ENCODE data around the gene TGOLN2.

DNA sequence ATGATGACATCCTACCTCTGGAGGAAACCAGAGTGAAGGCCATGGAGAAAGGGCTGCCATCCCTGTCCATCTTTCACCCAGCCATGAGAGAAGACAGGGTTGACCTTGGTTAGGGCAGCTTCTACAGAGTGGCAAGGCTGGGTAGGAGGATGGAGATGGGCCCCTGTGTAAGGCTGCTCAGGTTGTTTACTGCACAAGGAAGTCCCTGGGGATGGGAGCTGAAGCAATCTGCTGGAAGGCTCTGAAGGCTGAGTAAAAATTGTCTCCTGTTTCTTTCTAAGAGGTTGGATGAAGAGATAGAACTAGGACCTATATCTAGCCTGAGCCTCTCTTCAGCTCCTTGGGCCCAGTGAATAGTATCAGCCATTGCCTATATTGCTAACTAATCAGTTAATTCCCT, 41.1 kb upstream of the TGOLN2 start:
- TF ChIP-seq, protein P1, sequence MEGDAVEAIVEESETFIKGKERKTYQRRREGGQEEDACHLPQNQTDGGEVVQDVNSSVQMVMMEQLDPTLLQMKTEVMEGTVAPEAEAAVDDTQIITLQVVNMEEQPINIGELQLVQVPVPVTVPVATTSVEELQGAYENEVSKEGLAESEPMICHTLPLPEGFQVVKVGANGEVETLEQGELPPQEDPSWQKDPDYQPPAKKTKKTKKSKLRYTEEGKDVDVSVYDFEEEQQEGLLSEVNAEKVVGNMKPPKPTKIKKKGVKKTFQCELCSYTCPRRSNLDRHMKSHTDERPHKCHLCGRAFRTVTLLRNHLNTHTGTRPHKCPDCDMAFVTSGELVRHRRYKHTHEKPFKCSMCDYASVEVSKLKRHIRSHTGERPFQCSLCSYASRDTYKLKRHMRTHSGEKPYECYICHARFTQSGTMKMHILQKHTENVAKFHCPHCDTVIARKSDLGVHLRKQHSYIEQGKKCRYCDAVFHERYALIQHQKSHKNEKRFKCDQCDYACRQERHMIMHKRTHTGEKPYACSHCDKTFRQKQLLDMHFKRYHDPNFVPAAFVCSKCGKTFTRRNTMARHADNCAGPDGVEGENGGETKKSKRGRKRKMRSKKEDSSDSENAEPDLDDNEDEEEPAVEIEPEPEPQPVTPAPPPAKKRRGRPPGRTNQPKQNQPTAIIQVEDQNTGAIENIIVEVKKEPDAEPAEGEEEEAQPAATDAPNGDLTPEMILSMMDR (IDR thresholded peaks at IDR 0.05): no peak
- no peak for TF ChIP-seq ZFX (IDR thresholded peaks at IDR 0.05; ENCODE audit: borderline replicate concordance)
